A549 (cell line): ENCODE results near the gene ATAD1. TPM values are rescaled to one million over a fixed set of nuclear protein-coding genes. Genes with fewer than 3 reads are reported as not detected.

Source experiments
- ATAC-seq, 2 experiments: fragments of 200-7000 bp in 1 of 2; fragments of >200 bp in 1 of 2; cut with Nextera tagmentation in 1 of 2; cut with Tn5 transposase in 1 of 2; 3 replicates each; pipeline versions ENCODE4 v1.8.0 to v1.9.1; 2018 to 2020; ENCODE audit warnings: mild to moderate bottlenecking in 1 of 2, moderate library complexity in 1 of 2
- CTCF ChIA-PET: fragments of 300-600 bp; sonication (Branson Sonifier 250); formaldehyde crosslinking; extraction: SDS; loops from one replicate; lab custom pipeline; 2021; ENCODE audit warnings: antibody characterized with exemption, inconsistent platforms; lab: Yijun Ruan, JAX
- POLR2A ChIA-PET: fragments of 350-600 bp; formaldehyde crosslinking; extraction: SDS; loops from one replicate; lab custom pipeline; 2021; ENCODE audit warnings: antibody characterized with exemption, inconsistent platforms; lab: Yijun Ruan, JAX
- DNase-seq, 2 experiments: peaks; one replicate each; pipeline versions ENCODE4 v3.0.0 to v3.0.0-alpha.2; 2011 to 2016; ENCODE audit warnings: low read depth in 1 of 2, low spot score in 1 of 2
- FAIRE-seq: peaks from 2 replicates; lab custom pipeline; 2011; peaks lifted over from hg19 to GRCh38; lab: Jason Lieb, UNC
- H3K27ac ChIP-seq, 2 experiments: fragments of >200 bp; sonication (Bioruptor Twin); formaldehyde crosslinking; 3 replicates each; pipeline ENCODE4 v1.5.1; 2016 to 2017
- H3K4me1 ChIP-seq: fragments of >200 bp; sonication (Bioruptor Twin); formaldehyde crosslinking; 3 replicates; pipeline ENCODE4 v1.6.1; 2016
- H3K4me2 ChIP-seq: fragments of >200 bp; sonication (Bioruptor Twin); formaldehyde crosslinking; 3 replicates; pipeline ENCODE4 v1.6.1; 2016
- H3K4me3 ChIP-seq: fragments of >200 bp; sonication (Bioruptor Twin); formaldehyde crosslinking; 3 replicates; pipeline ENCODE4 v1.5.1; 2016
- H3K9me3 ChIP-seq: fragments of >200 bp; sonication (Bioruptor Twin); formaldehyde crosslinking; 3 replicates; pipeline ENCODE4 v1.6.1; 2016
- ATOH8 ChIP-seq: fragments of 250-450 bp; sonication (Bioruptor Pico); IDR thresholded peaks from 2 replicates; pipeline ENCODE4 v1.5.0; 2020; ENCODE audit warnings: low read depth, mild to moderate bottlenecking, moderate library complexity
- BCL3 ChIP-seq: fragments of >200 bp; sonication (Bioruptor Twin); formaldehyde crosslinking; IDR thresholded peaks from 3 replicates; pipeline ENCODE4 v1.6.1; 2016
- CEBPB ChIP-seq, 2 experiments: fragments of >200 bp in 1 of 2; sonication (Bioruptor Twin) in 1 of 2; formaldehyde crosslinking in 1 of 2; IDR thresholded peaks; 2 replicates each; pipeline ENCODE4 v1.6.1; 2012 to 2016
- CHD2 ChIP-seq: fragments of 150-350 bp; IDR thresholded peaks from 2 replicates; pipeline ENCODE4 v1.6.1; 2014; ENCODE audit warnings: low read length; ENCODE audit not compliant: partially characterized antibody
- E2F6 ChIP-seq: IDR thresholded peaks from 2 replicates; pipeline ENCODE4 v1.6.1; 2012; ENCODE audit warnings: low read depth, borderline replicate concordance
- EHF ChIP-seq: fragments of 250-450 bp; sonication (Bioruptor Pico); IDR thresholded peaks from 2 replicates; pipeline ENCODE4 v1.5.0; 2020; ENCODE audit warnings: mild to moderate bottlenecking
- EHMT2 ChIP-seq: fragments of 200-600 bp; sonication (generic); IDR thresholded peaks from 2 replicates; pipeline ENCODE4 v1.6.1; 2016; ENCODE audit warnings: antibody characterized with exemption, low read depth, mild to moderate bottlenecking, moderate library complexity
- ELK1 ChIP-seq: fragments of 150-350 bp; IDR thresholded peaks from 2 replicates; pipeline ENCODE4 v1.6.1; 2014; ENCODE audit warnings: low read depth, mild to moderate bottlenecking, low read length
- ESRRA ChIP-seq: fragments of 150-350 bp; IDR thresholded peaks from 2 replicates; pipeline ENCODE4 v1.6.1; 2014; ENCODE audit warnings: mild to moderate bottlenecking, low read length, borderline replicate concordance
- FOSL2 ChIP-seq, 2 experiments: fragments of 450-650 bp in 1 of 2; fragments of >200 bp in 1 of 2; sonication (Bioruptor Twin) in 1 of 2; formaldehyde crosslinking; IDR thresholded peaks; 2 replicates each; pipeline versions ENCODE4 v1.5.0 to v1.6.1; 2016 to 2020; ENCODE audit warnings: mild to moderate bottlenecking in 1 of 2, moderate library complexity in 1 of 2
- HOXA7 ChIP-seq: fragments of 250-450 bp; sonication (Bioruptor Pico); IDR thresholded peaks from 2 replicates; pipeline ENCODE4 v1.5.0; 2020; ENCODE audit warnings: mild to moderate bottlenecking, moderate library complexity
- HOXB13 ChIP-seq: fragments of 250-450 bp; sonication (Bioruptor Pico); IDR thresholded peaks from 2 replicates; pipeline ENCODE4 v1.5.0; 2020; ENCODE audit warnings: low read depth, mild to moderate bottlenecking, moderate library complexity
- JUN ChIP-seq, 2 experiments: fragments of >200 bp; sonication (Bioruptor Twin); formaldehyde crosslinking; IDR thresholded peaks; 2 replicates in 1 of 2; 3 replicates in 1 of 2; pipeline ENCODE4 v1.6.1; 2016 to 2017
- KDM5A ChIP-seq: fragments of 200-600 bp; sonication (generic); IDR thresholded peaks from 2 replicates; pipeline ENCODE4 v1.6.1; 2016; ENCODE audit warnings: antibody characterized with exemption, mild to moderate bottlenecking
- MAX ChIP-seq: IDR thresholded peaks from 2 replicates; pipeline ENCODE4 v1.6.1; 2012
- MYC ChIP-seq: IDR thresholded peaks from 2 replicates; pipeline ENCODE4 v1.6.1; 2012; ENCODE audit warnings: mild to moderate bottlenecking, inconsistent platforms, low read length, improper control_type of control experiment, borderline replicate concordance
- NPAS2 ChIP-seq: fragments of 250-450 bp; sonication (Bioruptor Pico); IDR thresholded peaks from 2 replicates; pipeline ENCODE4 v1.8.0; 2022; ENCODE audit warnings: mild to moderate bottlenecking, moderate library complexity, borderline replicate concordance
- PBX3 ChIP-seq: IDR thresholded peaks from 2 replicates; pipeline ENCODE4 v1.6.1; 2012
- POLR2A ChIP-seq: IDR thresholded peaks from 2 replicates; pipeline ENCODE4 v1.6.1; 2012; ENCODE audit warnings: mild to moderate bottlenecking, low read length
- RAD21 ChIP-seq, 2 experiments: fragments of >200 bp in 1 of 2; sonication (Bioruptor Twin) in 1 of 2; formaldehyde crosslinking in 1 of 2; IDR thresholded peaks in 1 of 2; conservative IDR thresholded peaks in 1 of 2; 2 replicates in 1 of 2; 3 replicates in 1 of 2; pipeline ENCODE4 v1.6.1; 2012 to 2018; ENCODE audit warnings: inconsistent platforms in 1 of 2
- RCOR1 ChIP-seq: fragments of 150-350 bp; IDR thresholded peaks from 2 replicates; pipeline ENCODE4 v1.6.1; 2014; ENCODE audit warnings: antibody characterized with exemption, low read length, low read depth
- SMC3 ChIP-seq: fragments of >200 bp; sonication (Bioruptor Twin); formaldehyde crosslinking; IDR thresholded peaks from 3 replicates; pipeline ENCODE4 v1.6.1; 2018; ENCODE audit warnings: inconsistent platforms
- TP53 ChIP-seq: fragments of 250-450 bp; sonication (Bioruptor Pico); IDR thresholded peaks from 2 replicates; pipeline ENCODE4 v1.5.0; 2021; ENCODE audit warnings: mild to moderate bottlenecking, moderate library complexity
- WGBS: methylation state at CpG from one replicate; pipeline ENCODE4 v1.1.6; 2017; ENCODE audit errors: missing lambda C conversion rate; 5-methylcytosine and 5-hydroxymethylcytosine counted together
- polyA plus RNA-seq, 4 experiments: library from polyadenylated mRNA; depleted of rRNA in 3 of 4; stranded (reverse); fragments of >200 nt; fragmentation: RNase III in 1 of 4; extraction: RNeasy Plus Mini Kit Qiagen cat#74134 plus additional on column Dnase treatment in 1 of 4; gene quantifications; 2 replicates in 3 of 4; 3 replicates in 1 of 4; pipeline ENCODE4 v1.2.3, GENCODE V29; 2011 to 2017

Gene ATAD1
- polyA plus RNA-seq, 2 of the 4 experiments (the other 2 are of a cell fraction) = 32.3 to 94.8 TPM

GRCh38 chr10:87863053-87863943, 45.3 kb upstream of the ATAD1 start, which contains the start of the genes KLLN and PTEN:
TSS of gene KLLN (minus strand) at chr10:87863533. CDS start at chr10:87862487, 1,046 bp downstream.
TSS of gene PTEN (plus strand) at chr10:87863625. CDS start at chr10:87864470, 845 bp downstream.
- Histone ChIP-seq H3K27ac (peak within 1 kb of the TSS; percentile 96 to 99), H3K4me1 (peaks cover 15% of the 10 kb centered on the region; the same call in 2 of the 3 replicates), H3K4me3 (peak within 1 kb of the TSS; percentile 78), H3K9me3 (no peaks in the 10 kb centered on the region), H3K4me2 (peak within 1 kb of the TSS; percentile 94)
- TF ChIP-seq TP53 (no peak), EHF (CRISPR knock-in tag) (no peak), POLR2A (peak; percentile 77), JUN (IDR thresholded peaks at IDR 0.05) (peak; percentile 91 to 96), E2F6 (peak; percentile 66), BCL3 (peak; percentile 82), NPAS2 (0 out of 2 replicates have a peak, but pooled peaks have one; percentile 10), HOXB13 (CRISPR knock-in tag) (no peak), PBX3 (peak; percentile 97), ATOH8 (CRISPR knock-in tag) (0 out of 2 replicates have a peak, but pooled peaks have one; percentile 17), HOXA7 (no peak), MAX (peak; percentile 86), CEBPB (IDR thresholded peaks at IDR 0.05) (peak in 1 of 2 experiments; percentile 15; a peak in 1 of 4 replicates), KDM5A (no peak), FOSL2 (IDR thresholded peaks at IDR 0.05) (no peak), FOSL2 (CRISPR knock-in tag; IDR thresholded peaks at IDR 0.05) (peak; percentile 30; the same call in 1 of the 2 replicates), EHMT2 (no peak), SMC3 (peak; percentile 46), MYC (peak; percentile 53), RAD21 (conservative IDR thresholded peaks at IDR 0.05 in 1 of 2, IDR thresholded peaks at IDR 0.05 in 1 of 2) (peak in 1 of 2 experiments; percentile 47; a peak in 2 of 5 replicates), RCOR1 (no peak), ELK1 (no peak), CHD2 (peak; percentile 77), ESRRA (no peak)
- 0% methylated on average over 20 of the region's 89 CpGs for WGBS
- POLR2A ChIA-PET = interaction anchor here (0.5 to 6.1 kb wide), 17 partner anchors 9 to 777 kb away, joined by 3 to 83 read pairs (median 4); partner anchors contain the start of genes ATAD1 and RNLS
- DNase-seq = peak; percentile 83 to 95
- FAIRE-seq = no peak
- ATAC-seq = peak; percentile 72 to 86
- CTCF ChIA-PET = interaction anchor here (0.6 to 5.6 kb wide), 6 partner anchors 10 to 573 kb away, joined by 3 to 38 read pairs (median 4); no protein-coding TSS in a partner anchor
